ENCODE measurements around the gene PIK3R2.

PIK3R2 gene

DNA sequence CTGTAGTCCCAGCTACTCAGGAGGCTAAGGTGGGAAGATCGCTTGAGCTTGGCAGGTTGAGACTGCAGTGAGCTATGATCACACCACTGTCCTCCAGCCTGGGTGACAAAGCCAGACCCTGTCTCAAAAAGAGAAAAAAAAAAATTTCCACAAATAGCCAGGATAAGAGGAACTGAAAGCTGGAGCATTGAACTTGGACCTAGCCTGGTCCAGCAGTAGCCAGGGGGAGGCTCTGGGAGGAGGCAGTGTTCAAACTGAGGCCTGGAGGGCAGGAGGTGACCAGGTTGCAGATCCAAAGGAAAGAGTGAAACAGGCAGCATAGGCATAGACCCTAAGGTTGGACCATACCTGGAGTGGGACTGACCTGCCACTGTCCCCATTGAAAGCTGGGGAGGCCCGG is 26.9 kb upstream of the PIK3R2 start:
- no peak for DNase-seq

DNA sequence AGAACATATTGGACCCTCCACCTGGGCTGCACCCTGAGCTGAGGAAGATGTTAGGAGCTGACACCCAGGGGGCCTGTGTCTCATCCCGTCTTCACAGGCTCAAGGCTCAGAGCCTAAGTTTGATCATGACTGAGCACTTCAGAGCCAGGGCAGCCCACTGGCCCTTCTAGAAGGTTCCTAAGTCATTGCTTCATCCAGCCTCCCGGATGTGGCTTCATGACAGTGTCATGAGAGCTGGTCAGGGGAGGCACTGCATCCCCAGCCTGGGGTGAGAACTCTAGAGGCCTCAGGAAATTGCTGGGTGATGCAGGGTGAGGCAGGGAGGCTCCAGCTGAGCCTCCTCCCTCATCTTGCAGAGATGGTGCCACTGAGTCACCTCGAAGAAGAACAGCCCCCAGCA is 24.9 kb upstream of the PIK3R2 start:
- no peak for DNase-seq

DNA sequence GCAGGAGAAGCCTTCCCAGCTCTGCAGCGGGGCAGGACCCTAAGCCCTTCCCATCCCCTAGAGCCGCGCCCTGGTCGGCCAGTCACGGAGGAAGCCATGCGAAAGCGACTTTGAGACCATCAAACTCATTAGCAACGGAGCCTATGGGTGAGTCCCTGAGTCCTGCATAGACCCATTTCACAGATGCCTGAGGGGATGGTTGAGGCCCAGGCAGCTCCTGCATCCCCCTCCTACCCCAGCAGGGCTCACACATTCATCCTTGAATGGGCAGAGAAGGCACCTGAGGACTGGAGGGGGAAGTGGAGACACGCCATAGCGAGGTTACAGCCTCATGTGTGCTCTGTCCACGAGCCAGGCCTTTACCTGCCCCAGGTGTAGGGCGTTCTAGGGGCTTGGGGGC is 24.2 kb upstream of the PIK3R2 start:
- no peak for DNase-seq

DNA sequence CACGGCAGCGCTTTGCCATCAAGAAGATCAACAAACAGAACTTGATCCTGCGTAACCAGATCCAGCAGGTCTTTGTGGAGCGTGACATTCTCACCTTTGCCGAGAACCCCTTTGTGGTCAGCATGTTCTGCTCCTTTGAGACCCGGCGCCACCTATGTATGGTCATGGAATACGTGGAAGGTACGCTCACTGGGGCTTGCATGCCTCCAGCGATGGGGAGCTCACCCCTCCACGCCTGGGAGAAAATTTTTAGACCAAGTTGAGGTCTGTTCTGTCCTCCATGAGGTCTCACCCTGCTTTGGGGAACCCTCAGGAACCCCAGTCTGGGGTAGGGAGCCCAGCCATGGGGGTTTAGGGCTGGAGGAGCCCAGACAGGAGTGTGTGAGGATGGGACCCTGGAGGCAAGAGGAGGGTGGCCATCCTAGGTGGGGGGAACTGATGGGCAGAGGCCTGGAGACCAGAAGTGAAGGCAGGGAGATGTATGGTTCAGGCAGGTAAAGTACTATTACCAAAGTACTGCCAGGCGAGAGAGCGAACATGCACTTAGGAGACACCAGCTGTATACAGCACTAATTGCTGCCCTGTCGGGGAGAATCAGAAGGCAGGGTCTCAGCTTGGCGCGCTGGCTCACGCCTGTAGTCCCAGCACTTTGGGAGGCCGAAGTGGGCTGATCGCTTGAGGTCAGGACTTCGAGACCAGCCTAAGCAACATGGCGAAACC is 22.3 kb upstream of the PIK3R2 start:
- DNase-seq = no peak

DNA sequence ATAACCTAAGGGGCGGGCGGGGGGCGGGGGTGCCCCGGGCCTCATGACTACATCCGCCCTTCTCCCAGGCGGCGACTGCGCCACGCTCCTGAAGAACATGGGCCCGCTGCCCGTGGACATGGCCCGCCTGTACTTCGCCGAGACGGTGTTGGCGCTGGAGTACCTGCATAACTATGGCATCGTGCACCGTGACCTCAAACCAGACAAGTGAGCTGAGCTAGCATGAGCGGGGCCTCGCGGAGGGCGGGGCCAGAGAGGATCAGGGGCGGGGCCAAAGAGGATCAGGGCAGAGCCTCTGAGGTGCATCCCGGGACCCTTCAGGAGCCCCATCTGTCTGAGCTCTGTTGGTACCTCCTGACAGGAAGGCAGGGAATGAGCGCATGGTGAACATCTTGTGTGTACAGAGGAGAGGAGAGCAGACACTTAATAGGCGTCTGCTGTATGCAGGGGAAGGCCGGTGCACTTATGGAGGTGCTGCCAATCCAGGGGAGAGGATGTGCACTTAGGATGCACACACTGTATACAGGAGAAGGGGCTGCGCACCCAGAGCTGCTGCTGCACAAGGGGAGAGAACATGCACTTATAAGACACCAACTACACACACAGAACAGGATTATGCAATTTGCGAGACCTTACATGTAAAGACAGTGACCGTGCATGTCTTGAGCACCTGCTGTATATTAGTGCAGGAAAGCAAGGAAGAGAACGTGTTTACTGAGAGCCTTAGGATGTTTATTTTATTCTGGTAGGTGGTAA is 20.9 kb upstream of the PIK3R2 start:
- DNase-seq = no peak

DNA sequence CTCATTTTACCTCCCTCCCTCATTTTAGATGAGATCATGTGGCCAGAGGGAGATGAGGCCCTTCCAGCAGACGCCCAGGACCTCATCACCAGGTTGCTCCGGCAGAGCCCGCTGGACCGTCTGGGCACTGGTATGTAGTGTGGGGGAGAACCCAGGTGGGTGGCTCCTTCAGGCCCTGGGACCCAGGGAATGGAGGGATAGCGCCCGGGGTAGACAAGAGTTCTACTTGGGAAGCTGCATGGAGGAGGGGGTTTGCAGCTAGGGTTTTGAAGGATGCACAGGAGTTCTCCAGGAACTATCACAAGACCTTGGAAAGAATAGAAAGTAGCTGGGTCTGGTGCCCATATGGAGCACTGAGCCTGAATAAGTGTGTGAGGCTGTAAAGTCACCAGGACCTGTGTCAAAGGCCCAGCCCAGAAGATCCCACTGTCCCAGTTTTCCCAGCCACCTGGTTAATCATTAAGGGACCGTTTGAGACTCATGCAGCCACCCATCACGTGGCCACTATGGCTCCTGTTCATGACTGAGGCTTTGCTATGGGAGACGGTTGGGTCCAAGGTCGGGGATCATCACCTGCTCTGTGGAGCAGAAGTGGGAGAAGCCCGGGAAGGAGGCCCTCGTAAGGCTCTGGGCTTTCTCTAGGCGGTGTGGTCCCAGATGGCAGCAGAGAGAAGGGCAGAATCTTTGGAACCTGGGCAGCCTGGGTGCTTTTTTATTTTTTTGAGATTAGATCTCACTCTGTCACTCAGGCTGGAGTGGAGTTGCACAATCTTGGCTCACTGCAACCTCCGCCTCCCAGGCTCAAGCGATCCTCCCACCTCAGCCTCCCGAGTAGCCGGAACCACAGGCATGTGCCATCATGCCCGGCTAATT is 17.0 kb upstream of the PIK3R2 start:
- no peak for DNase-seq

DNA sequence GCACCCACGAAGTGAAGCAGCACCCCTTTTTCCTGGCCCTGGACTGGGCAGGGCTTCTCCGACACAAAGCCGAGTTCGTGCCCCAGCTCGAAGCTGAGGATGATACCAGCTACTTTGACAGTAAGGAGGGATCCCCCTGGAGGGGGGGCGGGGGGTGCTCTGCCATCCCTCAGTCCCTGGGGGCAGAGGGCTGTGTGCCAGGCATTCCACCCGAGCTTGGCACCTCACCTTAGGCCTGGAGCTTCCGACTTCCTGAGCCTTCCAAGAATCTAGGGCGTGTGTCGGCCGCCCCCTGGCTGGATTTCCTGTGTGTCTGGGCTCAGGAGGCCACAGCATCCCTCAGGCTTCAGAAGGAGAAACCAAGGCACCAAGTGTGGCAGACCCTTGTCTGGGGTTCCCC is 15.7 kb upstream of the PIK3R2 start:
- no peak for DNase-seq

DNA sequence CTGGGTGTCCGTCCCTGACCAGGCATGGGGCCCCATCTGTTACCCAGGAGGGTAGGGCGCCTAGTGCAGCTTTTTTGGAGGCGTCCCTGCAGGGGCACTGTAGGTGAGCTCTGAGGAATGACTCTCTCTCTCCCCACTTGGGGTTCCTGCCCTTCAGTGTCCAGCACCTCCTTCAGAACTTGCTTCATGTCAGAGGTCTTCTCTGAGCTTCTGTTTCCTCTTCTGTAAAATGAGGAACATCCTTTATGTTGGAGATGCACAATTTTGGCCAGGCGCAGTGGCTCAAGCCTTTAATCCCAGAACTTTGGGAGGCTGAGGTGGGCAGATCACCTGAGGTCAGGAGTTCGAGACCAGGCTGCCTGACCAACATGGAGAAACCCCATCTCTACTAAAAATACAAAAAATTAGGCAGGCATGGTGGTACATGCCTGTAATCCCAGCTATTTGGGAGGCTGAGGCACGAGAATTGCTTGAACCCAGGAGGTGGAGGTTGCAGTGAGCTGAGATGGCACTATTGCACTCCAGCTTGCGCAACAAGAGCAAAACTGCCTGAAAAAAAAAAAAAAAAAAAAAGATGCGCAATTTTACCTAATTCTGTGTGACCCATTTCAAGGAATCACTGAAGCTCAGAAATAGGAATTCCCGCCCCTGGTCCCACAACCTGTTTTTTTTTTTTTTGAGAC is 15.2 kb upstream of the PIK3R2 start:
- DNase-seq = no peak

DNA sequence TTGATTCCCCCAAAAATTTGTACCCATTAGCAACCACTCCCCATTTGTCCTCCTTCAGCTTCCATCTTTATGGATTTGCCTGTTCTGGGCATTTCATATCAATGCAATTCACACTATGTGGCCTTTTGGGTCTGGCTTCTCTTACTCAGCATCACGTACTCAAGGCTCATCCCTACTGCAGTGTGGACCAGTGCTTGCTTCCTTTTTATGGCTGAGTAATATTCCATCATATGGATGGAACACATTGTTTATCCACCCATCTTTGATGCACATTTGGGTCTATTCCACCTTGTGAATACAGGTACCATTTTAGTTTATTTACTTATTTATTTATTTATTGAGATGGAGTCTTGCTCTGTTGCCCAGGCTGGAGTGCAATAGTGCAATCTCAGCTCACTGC is 12.5 kb upstream of the PIK3R2 start:
- DNase-seq = no peak

DNA sequence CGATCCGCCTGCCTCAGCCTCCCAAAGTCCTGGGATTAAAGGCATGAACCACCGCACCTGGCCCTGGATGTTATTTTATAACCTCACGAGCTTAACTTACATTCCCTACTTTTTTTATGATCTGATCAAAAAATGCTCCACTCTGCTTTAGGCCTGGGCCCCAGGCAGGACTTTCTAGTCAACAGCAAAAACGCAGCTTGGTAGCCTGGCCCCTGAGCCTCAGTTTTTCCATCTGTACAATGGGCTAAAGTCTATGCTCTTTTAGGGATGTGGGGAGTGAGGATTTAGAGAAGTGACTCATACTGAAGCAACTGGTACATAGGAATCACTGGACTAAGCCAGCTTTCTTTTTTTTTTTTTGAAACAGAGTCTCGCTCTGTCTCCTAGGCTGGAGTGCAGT is 11.9 kb upstream of the PIK3R2 start:
- no peak for DNase-seq

DNA sequence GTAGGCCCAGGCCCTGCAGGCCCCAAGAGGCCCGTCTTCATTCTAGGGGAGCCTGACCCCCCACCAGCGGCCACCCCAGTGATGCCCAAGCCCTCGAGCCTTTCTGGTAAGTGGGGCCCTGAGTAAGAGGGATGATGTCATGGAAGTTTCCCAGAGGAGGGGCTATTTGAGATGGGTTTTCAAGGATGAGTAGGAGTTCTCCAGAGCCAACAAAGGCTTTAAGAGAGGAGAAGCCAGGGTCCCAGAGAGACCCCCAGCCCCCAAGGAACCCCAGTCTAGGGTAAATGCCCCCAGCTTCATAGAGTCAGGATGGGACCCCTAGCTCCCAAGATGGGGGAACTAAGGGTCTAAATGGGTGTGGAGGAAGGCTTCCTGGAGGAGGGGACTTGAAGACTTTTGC is 9.1 kb upstream of the PIK3R2 start:
- DNase-seq = no peak

DNA sequence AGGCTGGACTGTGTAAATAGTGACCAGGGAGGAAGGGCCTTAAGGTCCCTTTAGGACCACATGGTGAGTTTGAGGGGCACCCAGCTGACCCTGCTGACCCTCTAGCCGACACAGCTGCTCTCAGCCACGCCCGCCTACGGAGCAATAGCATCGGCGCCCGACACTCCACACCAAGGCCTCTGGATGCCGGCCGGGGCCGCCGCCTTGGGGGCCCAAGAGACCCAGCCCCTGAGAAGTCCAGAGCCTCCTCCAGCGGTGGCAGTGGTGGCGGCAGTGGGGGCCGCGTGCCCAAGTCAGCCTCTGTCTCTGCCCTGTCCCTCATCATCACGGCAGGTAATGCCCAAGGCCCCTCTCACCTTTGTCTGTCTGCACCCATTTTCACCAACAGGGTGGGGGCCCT is 8.6 kb upstream of the PIK3R2 start:
- no peak for DNase-seq

DNA sequence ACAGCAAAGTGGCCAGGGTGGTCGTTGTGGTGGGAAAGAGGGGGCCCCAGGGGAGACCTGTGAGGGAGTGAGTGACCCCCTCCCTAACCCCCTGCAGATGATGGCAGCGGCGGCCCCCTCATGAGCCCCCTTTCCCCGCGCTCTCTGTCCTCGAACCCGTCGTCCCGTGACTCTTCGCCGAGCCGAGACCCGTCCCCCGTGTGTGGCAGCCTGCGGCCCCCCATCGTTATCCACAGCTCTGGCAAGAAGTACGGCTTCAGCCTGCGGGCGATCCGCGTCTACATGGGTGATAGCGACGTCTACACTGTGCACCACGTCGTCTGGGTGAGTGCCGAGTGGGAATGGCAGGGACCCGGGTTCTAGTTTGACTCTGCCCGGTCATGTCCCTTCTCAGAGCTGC is 8.1 kb upstream of the PIK3R2 start:
- no peak for DNase-seq

DNA sequence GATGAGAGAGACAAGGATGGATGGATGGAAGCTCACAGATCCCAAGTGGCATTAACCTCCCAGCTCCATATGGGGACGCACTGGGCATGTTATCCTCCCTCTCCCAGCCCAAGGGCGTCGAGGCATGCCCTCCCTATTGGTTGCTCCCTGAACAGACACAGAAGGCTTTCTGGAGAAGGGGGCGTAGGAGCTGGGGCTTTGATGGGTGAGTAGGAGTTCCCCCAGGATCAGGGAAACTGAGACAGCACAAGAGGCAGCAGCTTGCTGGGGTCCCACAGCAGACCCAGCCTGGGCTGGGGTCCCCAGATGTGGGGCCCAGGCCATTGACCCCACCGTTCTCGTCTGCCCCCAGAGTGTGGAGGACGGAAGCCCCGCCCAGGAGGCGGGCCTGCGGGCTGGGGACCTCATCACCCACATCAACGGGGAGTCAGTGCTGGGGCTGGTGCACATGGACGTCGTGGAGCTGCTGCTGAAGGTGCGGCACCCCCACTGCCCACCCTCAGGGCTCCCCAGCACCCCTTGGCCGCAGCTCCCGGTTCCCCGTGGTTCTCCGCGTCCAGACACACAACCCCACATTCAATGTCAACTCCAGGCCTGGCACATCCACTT is 7.5 kb upstream of the PIK3R2 start:
- no peak for DNase-seq

DNA sequence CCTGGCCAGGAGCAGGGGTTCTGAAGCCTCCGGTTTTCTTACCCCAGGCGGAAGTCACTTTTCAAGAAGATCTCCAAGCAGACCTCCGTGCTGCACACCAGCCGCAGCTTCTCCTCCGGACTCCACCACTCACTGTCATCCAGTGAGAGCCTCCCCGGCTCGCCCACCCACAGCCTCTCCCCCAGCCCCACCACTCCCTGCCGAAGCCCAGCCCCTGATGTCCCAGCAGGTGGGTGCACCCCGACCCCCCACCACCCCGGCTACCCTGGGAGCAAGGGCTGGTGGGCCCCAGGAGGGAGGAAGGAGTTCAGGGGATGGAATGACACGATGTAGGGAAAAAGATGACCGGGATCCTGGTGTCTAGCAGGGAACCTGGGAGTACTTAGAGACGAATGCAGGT is 5.6 kb upstream of the PIK3R2 start:
- DNase-seq = no peak

DNA sequence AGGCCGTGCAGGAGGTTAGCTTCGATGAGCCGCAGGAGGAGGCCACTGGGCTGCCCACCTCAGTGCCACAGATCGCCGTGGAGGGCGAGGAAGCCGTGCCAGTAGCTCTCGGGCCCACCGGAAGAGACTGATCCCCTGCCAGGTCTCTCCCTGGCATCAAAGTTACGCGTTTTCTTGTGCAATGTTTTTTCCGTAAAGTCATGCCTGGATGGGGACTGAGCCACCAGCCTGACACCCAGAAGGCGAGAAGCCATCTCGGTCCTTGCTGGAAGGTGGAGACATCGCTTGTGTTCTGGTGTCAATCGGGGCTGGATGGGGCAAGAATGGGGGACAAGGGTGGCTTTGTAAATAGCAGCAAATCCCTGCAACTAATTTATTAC is 3.4 kb upstream of the PIK3R2 start:
- DNase-seq = no peak

DNA sequence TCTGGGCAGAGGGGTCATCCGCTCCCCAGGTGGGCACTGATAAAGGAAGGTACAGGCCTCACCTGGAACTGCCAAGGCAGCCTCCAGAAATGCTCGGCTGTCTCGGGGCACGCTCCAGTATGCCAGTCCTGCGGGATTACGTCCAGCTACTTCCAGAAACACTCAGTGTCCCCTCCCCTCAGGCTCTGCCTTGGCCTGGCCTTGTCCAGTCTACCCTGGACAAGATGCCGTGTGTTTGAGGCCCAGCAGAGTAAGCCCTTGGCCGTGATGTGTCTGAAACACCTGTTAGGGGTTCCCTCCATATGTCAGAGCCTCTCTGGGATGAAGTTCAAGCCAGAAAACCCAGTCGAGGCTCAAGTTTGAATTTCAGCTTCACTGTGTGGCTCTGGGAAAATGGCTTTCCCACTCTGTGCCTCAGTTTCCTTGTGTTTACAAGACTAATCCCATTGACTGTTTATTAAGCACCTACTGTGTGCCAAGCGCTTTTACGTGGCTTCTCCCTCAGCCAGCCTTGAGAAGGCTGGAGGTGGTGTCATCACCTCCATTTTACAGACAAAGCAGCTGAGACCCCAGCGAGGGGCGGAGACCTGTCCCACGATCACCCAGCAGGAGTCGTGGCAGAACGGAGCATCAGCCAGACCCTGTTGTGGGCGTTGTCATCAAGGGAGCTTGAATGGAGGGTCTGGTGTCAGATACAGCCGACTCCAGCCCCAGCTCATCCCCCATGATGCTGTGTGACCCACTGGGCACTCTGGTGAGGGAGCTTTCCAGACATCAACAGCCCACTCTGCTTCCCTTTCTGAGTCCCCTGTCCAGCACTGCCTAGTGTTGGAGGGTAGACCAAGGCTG is 2.0 kb upstream of the PIK3R2 start:
- no peak for DNase-seq

DNA sequence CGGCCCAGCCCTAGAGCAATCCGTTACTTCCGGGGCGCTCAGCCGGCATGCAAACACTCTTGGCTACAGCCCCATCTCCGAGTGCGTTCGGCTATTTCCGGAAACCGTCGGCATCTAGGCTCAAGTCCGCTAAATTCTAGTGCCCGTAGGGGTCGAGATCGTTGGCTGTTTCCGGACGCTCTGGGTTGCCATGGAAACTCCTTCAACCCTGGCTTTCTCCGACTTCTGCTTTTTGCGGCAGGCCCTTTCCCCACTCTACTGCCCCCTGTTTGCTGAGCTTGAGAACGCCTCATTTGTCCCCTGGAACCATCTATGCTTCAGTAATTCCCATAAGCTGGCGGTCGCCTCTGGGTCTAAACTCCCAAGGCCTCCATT is 534 bp upstream of the PIK3R2 start:
- peak; percentile 98 for DNase-seq

DNA sequence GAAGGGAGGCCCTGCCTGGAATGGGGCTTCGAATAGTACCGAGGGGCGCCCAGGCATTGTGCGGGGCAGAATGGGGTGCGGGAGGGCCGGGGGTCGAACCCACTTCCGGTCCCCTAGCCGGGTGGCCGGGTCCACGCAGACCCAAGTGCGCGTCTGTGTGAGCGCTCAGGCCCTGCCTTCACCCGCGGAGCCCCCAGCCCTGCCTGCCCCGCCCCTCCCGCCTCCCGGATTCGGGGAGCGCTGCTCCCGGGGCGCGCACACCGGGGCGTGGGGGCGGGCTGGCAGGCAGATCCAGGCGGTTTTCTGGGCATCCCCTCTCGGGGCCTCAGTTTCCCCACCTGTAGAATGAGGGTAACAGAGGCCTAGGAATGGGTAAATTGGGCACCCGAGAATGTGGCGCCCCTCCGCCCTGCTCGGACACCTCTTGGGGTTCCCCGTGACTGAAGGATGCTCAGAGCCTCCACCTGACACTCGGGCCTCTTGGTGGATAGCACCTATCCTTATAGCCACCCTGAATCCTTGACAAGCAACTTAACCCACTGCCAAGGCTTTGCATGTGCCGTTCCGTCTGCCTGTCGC is 682 bp downstream of the PIK3R2 start:
- DNase-seq = peak; percentile 44

DNA sequence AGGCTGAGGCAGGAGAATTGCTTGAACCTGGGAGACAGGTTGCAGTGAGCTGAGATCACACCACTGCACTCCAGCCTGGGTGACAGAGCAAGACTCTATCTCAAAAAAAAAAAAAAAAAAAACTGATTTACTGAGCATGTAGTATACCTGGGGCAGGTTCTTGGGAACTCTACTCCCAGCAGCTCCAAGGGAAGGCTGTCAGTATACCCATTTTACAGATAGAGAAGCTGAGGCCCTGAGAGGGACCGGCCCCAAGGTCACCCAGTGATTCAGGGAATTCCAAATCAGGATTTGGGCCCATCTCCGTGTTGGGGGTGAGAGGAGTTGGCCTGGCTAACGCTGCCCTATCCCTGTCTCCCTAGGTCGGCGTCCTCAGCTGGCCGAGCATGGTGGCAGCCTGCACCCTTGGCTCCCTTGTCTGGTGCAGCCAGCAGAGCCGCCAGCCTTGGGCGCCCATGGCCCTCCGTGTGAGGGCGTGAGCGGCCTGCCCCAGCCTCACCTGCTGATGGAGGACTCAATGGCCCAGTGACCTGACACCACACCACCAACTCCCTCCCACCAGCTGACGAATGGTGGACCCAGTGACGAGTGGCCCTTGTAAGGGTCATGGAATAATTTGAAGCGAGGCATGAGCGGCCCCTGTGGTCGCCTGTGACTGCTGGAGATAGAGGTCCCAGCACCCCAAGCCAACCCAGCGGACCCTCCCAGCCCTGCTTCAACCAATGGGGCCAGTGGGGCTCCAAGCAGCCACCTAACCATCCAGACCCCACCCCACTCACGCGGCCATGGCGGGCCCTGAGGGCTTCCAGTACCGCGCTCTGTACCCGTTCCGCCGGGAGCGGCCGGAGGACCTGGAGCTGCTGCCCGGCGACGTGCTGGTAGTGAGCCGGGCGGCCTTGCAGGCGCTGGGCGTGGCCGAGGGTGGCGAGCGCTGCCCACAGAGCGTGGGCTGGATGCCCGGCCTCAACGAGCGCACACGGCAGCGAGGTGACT is 2.4 kb downstream of the PIK3R2 start:
- no peak for DNase-seq
